Activated B cell treated with CpG ODN at 0.5 μM for 24 hours (primary cell): ENCODE data around the gene SGK2. TPM values are rescaled to one million over a fixed set of nuclear protein-coding genes. Genes with fewer than 3 reads are reported as not detected.
"Not testable (repeated sequence)": the region's sequence is repeated elsewhere in the genome, so short reads cannot be mapped to it uniquely, and the experiment has no call there.

Experiments used
- ATAC-seq: fragments of 200-7000 bp; cut with Tn5 transposase; one replicate; pipeline ENCODE4 v1.10.0; 2021; ENCODE audit warnings: low read depth, mild to moderate bottlenecking, moderate library complexity
- CTCF ChIA-PET: fragments of 350-600 bp; sonication (Branson Sonifier 250); formaldehyde crosslinking; loops from one replicate; lab custom pipeline; 2021; ENCODE audit warnings: antibody characterized with exemption; lab: Charles Lee
- POLR2A ChIA-PET: fragments of 350-600 bp; sonication (Branson Sonifier 250); formaldehyde crosslinking; loops from one replicate; lab custom pipeline; 2021; ENCODE audit warnings: antibody characterized with exemption; lab: Charles Lee
- DNase-seq: peaks from one replicate; pipeline ENCODE4 v3.0.0; 2022
- H3K27ac Mint-ChIP-seq: one replicate; pipeline ENCODE4 v1.8.0; 2020; ENCODE audit warnings: mixed read lengths
- H3K27me3 Mint-ChIP-seq: one replicate; pipeline ENCODE4 v1.8.0; 2021; ENCODE audit warnings: mixed read lengths
- H3K36me3 Mint-ChIP-seq: one replicate; pipeline ENCODE4 v1.8.0; 2021; ENCODE audit warnings: low read depth, mixed read lengths
- H3K4me1 Mint-ChIP-seq: one replicate; pipeline ENCODE4 v1.8.0; 2021; ENCODE audit warnings: mixed read lengths
- H3K4me3 Mint-ChIP-seq: one replicate; pipeline ENCODE4 v1.8.0; 2020; ENCODE audit warnings: mild to moderate bottlenecking, mixed read lengths
- H3K9me3 Mint-ChIP-seq: one replicate; pipeline ENCODE4 v1.8.0; 2020; ENCODE audit warnings: mixed read lengths
- intact Hi-C: fragments of 100-400 bp; cut with micrococcal nuclease; formaldehyde crosslinking; loops from one replicate; pipeline ENCODE4 v1.15.1; 2024
- total RNA-seq: library from RNA; stranded (reverse); gene quantifications from 2 replicates; pipeline ENCODE4 v1.2.3, GENCODE V29; 2022
- TF ChIP-seq, protein P1 (sequence below): fragments of 200-600 bp; IDR thresholded peaks from one replicate; pipeline ENCODE4 v1.8.0; 2022; ENCODE audit warnings: antibody characterized with exemption, mild to moderate bottlenecking

Gene SGK2
- total RNA-seq, 1 donor from 2014 or later, result 1.1 TPM

DNA sequence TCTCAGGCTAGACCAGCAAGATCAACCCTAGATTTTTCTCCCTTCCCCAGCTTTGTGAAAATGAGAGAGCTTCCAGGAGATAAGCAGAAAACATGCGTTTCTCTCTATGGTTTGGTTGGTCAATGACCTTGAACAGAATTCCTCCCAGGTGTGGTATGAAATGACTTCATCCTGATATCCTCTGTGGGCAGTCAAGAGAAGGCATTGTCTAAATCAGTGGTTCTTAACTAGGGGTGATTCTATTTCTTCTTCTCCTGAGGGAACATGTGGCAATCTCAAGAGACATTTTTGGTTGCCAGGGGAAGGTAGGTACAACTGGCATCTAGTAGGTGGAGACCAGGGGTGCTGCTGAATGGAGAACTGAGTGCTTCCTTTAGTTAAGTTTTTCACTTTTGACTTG is 44.3 kb downstream of the SGK2 start:
- ATAC-seq (no peak), DNase-seq (no peak)
- Mint-ChIP-seq H3K36me3 (peaks cover 49% of the 10 kb centered on the region), H3K4me1 (no peaks in the 10 kb centered on the region), H3K27me3 (no peaks in the 10 kb centered on the region), H3K27ac (no peak overlapping the region), H3K4me3 (no peak overlapping the region), H3K9me3 (no peaks in the 10 kb centered on the region)
- POLR2A ChIA-PET, result no interaction called here
- TF ChIP-seq, protein P1, sequence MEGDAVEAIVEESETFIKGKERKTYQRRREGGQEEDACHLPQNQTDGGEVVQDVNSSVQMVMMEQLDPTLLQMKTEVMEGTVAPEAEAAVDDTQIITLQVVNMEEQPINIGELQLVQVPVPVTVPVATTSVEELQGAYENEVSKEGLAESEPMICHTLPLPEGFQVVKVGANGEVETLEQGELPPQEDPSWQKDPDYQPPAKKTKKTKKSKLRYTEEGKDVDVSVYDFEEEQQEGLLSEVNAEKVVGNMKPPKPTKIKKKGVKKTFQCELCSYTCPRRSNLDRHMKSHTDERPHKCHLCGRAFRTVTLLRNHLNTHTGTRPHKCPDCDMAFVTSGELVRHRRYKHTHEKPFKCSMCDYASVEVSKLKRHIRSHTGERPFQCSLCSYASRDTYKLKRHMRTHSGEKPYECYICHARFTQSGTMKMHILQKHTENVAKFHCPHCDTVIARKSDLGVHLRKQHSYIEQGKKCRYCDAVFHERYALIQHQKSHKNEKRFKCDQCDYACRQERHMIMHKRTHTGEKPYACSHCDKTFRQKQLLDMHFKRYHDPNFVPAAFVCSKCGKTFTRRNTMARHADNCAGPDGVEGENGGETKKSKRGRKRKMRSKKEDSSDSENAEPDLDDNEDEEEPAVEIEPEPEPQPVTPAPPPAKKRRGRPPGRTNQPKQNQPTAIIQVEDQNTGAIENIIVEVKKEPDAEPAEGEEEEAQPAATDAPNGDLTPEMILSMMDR, result no peak
- intact Hi-C loops, result no loop called here
- CTCF ChIA-PET, result no interaction called here

DNA sequence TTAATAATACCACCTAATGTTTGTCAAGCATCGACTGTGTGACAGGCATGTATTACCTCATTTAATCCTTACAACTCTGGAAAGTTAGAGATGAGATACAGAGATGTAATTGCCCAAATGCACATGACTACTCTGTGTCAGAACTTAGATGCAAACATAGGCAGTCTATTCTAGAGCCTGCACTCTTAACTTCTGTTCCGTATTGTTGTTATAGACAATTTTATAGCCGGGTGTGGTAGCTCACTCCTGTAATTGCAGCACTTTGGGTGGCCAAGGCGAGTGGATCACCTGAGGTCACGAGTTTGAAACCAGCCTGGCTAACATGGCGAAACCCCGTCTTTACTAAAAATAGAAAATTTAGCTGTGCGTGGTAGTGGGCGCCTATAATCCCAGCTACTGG is 46.9 kb downstream of the SGK2 start:
- TF ChIP-seq, protein P1, result no peak
- Mint-ChIP-seq H3K4me3 (no peak overlapping the region), H3K27ac (no peak overlapping the region), H3K9me3 (no peaks in the 10 kb centered on the region), H3K36me3 (peaks cover 35% of the 10 kb centered on the region), H3K4me1 (no peaks in the 10 kb centered on the region), H3K27me3 (no peaks in the 10 kb centered on the region)
- ChIA-PET CTCF (no interaction called here), POLR2A (interaction anchor here (1.3 kb wide), 1 partner anchor 15 kb away, joined by 3 read pairs; the partner anchor contains the start of gene IFT52)
- no peak for ATAC-seq
- intact Hi-C loops, result no loop called here
- DNase-seq, result no peak

DNA sequence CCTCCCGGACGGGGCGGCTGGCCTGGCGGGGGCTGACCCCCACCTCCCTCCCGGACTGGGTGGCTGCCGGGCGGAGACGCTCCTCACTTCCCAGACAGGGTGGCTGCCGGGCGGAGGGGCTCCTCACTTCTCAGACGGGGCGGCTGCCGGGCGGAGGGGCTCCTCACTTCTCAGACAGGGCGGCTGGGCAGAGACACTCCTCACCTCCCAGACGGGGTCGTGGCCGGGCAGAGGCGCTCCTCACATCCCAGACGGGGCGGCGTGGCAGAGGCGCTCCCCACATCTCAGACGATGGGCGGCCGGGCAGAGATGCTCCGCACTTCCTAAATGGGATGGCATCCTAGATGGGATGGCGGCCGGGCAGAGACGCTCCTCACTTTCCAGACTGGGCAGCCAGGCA is 48.5 kb downstream of the SGK2 start:
- intact Hi-C loops, DNase-seq, H3K9me3 Mint-ChIP-seq, CTCF ChIA-PET, ATAC-seq, H3K27ac Mint-ChIP-seq, H3K4me1 Mint-ChIP-seq, H3K27me3 Mint-ChIP-seq, POLR2A ChIA-PET, H3K4me3 Mint-ChIP-seq: not testable (repeated sequence)
- peaks cover 41% of the 10 kb centered on the region for H3K36me3 Mint-ChIP-seq

DNA sequence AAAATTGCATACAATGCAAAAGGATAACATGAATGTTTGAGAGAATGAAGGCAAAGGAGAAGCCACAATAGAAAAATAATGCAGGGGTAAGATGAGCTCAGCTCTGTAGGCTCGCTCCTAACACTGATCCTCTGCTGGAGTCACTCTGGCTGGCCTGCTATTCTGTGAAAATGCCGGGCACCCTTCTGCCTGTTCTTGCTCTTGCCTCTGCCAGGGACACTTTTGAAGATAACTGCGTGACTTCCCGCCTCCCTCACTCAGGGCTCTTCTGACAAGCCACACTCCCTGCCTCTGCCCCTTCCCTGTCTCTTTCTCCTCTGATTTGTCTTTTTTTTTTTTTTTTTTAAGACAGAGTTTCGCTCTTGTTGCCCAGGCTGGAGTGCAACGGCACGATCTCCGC is 72.8 kb downstream of the SGK2 start:
- POLR2A ChIA-PET, result interaction anchor here (0.6 kb wide), 1 partner anchor 37 kb away, joined by 8 read pairs; no protein-coding TSS in a partner anchor
- CTCF ChIA-PET, result no interaction called here
- no peak overlapping the region for H3K27ac Mint-ChIP-seq
- H3K9me3 Mint-ChIP-seq, result no peaks in the 10 kb centered on the region
- no peak for ATAC-seq
- no peaks in the 10 kb centered on the region for H3K4me1 Mint-ChIP-seq
- peaks cover 40% of the 10 kb centered on the region for H3K36me3 Mint-ChIP-seq
- DNase-seq, result no peak
- intact Hi-C loops, result no loop called here
- TF ChIP-seq, protein P1, result no peak
- H3K4me3 Mint-ChIP-seq, result no peak overlapping the region
- no peaks in the 10 kb centered on the region for H3K27me3 Mint-ChIP-seq

Other genes starting within 250 kb of the SGK2 start
- 172 and 192 TPM in 2 replicates for gene SRSF6, start 101.1 kb upstream of the SGK2 start, total RNA-seq
- gene L3MBTL1, start 51.3 kb upstream of the SGK2 start, total RNA-seq, result 18.9 and 22.5 TPM in 2 replicates
- gene IFT52, start 31.9 kb downstream of the SGK2 start, total RNA-seq, result 18.7 and 20.8 TPM in 2 replicates
- gene MYBL2, start 108.1 kb downstream of the SGK2 start, total RNA-seq, result 99.5 and 102 TPM in 2 replicates
- 0.34 and 1.3 TPM in 2 replicates for gene GTSF1L, start 168.0 kb downstream of the SGK2 start, total RNA-seq